NB4 (cell line): Measurements from ENCODE around the gene SPTBN5.

Experiments used
- DNase-seq: peaks from one replicate; pipeline ENCODE4 v3.0.0; 2010; ENCODE audit warnings: low read depth
- H3K4me3 ChIP-seq: one replicate; pipeline ENCODE4 v1.5.1; 2011; ENCODE audit warnings: mild to moderate bottlenecking, low read depth, low read length, moderate library complexity
- CTCF ChIP-seq: IDR thresholded peaks from one replicate; pipeline ENCODE4 v1.5.1; 2012; ENCODE audit warnings: low read depth, low read length
- MAX ChIP-seq: IDR thresholded peaks from 2 replicates; pipeline ENCODE4 v1.6.1; 2011; ENCODE audit warnings: low read depth, low read length
- MYC ChIP-seq: IDR thresholded peaks from 2 replicates; pipeline ENCODE4 v1.6.1; 2011; ENCODE audit warnings: low read depth, low read length
- POLR2A ChIP-seq: IDR thresholded peaks from 2 replicates; pipeline ENCODE4 v1.6.1; 2011; ENCODE audit warnings: mild to moderate bottlenecking; ENCODE audit not compliant: insufficient read length; ENCODE audit errors: extremely low read depth

Gene SPTBN5

GRCh38 chr15:41887893-41888292, 6.0 kb downstream of the SPTBN5 start:
- DNase-seq, result no peak
- TF ChIP-seq MAX, result no peak
- no peak for TF ChIP-seq POLR2A
- TF ChIP-seq MYC, result no peak
- TF ChIP-seq CTCF, result no peak
- no peak overlapping the region for H3K4me3 ChIP-seq

- DNase-seq, result no peak
- no peak for TF ChIP-seq POLR2A
- no peak for TF ChIP-seq MYC
- no peak for TF ChIP-seq MAX
- no peak for TF ChIP-seq CTCF
- no peak overlapping the region for H3K4me3 ChIP-seq
These were observed 6.7 kb downstream of the SPTBN5 start for GRCh38 chr15:41887161-41887560.

- no peak overlapping the region for H3K4me3 ChIP-seq
- TF ChIP-seq MYC (no peak), CTCF (no peak), POLR2A (no peak), MAX (no peak)
- DNase-seq, result no peak
These were observed 7.1 kb downstream of the SPTBN5 start for GRCh38 chr15:41886741-41887140.

GRCh38 chr15:41885841-41886240, 8.0 kb downstream of the SPTBN5 start:
- TF ChIP-seq MAX, result no peak
- no peak for TF ChIP-seq POLR2A
- no peak for TF ChIP-seq CTCF
- TF ChIP-seq MYC, result no peak
- no peak for DNase-seq
- H3K4me3 ChIP-seq, result no peak overlapping the region

- no peak for DNase-seq
- no peak overlapping the region for H3K4me3 ChIP-seq
- TF ChIP-seq POLR2A, result no peak
These were observed 8.5 kb downstream of the SPTBN5 start for GRCh38 chr15:41885321-41885720.

- H3K4me3 ChIP-seq, result no peak overlapping the region
- no peak for TF ChIP-seq MAX
- TF ChIP-seq CTCF, result no peak
- no peak for TF ChIP-seq MYC
- TF ChIP-seq POLR2A, result no peak
- no peak for DNase-seq
These were observed 9.4 kb downstream of the SPTBN5 start for GRCh38 chr15:41884458-41884857.
